ENCODE data around the gene ITIH6. TPM values are rescaled to one million over a fixed set of nuclear protein-coding genes. Genes with fewer than 3 reads are reported as not detected.
"Not testable (repeated sequence)": the region's sequence is repeated elsewhere in the genome, so short reads cannot be mapped to it uniquely, and the experiment has no call there.

The ITIH6 gene
- total RNA-seq, 4 donors from 2014 or later: 0.13 TPM; not detected in 3

GRCh38 chrX:54776987-54777672, 20.9 kb downstream of the ITIH6 start:
- Histone ChIP-seq H3K27ac (no peak overlapping the region), H3K4me3 (no peak overlapping the region), H3K27me3 (no peaks in the 10 kb centered on the region), H3K36me3 (no peaks in the 10 kb centered on the region), H3K4me1 (no peaks in the 10 kb centered on the region), H3K9me3 (no peaks in the 10 kb centered on the region)
- WGBS: 80% methylated on average over 6 of the region's 6 CpGs
- DNase-seq (ENCODE audit: low spot score in 2 of 2): no peak
- TF ChIP-seq EP300 (IDR thresholded peaks at IDR 0.05) (no peak), POLR2AphosphoS5 (IDR thresholded peaks at IDR 0.05) (no peak), POLR2A (IDR thresholded peaks at IDR 0.05) (no peak)
- TF ChIP-seq, protein P1, sequence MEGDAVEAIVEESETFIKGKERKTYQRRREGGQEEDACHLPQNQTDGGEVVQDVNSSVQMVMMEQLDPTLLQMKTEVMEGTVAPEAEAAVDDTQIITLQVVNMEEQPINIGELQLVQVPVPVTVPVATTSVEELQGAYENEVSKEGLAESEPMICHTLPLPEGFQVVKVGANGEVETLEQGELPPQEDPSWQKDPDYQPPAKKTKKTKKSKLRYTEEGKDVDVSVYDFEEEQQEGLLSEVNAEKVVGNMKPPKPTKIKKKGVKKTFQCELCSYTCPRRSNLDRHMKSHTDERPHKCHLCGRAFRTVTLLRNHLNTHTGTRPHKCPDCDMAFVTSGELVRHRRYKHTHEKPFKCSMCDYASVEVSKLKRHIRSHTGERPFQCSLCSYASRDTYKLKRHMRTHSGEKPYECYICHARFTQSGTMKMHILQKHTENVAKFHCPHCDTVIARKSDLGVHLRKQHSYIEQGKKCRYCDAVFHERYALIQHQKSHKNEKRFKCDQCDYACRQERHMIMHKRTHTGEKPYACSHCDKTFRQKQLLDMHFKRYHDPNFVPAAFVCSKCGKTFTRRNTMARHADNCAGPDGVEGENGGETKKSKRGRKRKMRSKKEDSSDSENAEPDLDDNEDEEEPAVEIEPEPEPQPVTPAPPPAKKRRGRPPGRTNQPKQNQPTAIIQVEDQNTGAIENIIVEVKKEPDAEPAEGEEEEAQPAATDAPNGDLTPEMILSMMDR (IDR thresholded peaks at IDR 0.05): no peak

DNA sequence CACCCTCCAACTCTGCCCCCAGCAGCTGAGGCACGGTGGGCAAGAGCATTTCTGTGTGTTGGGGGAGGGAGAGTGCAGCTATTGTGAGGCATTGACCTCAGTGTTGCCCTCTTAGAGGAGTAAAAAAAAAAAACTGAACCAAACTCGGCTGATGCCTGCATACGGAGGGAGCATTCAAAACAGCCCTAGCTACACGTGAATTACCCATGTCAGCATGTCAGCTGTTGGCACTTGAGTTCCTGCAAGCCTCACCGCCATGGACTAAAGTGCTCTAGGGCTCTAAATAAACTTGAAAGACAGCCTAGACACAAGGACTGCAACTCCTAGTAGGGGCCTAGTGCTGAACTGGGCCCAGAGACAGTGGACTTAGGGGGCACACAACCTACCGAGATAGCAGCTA, 22.0 kb downstream of the ITIH6 start:
- Histone ChIP-seq H3K4me1 (no peaks in the 10 kb centered on the region), H3K4me3 (no peak overlapping the region), H3K9me3 (no peaks in the 10 kb centered on the region), H3K27ac (no peak overlapping the region), H3K36me3 (no peaks in the 10 kb centered on the region), H3K27me3 (no peaks in the 10 kb centered on the region)
- WGBS: 68% methylated on average over 6 of the region's 6 CpGs
- DNase-seq (ENCODE audit: low spot score in 2 of 2): no peak
- TF ChIP-seq POLR2AphosphoS5 (IDR thresholded peaks at IDR 0.05) (no peak), POLR2A (IDR thresholded peaks at IDR 0.05) (no peak), EP300 (IDR thresholded peaks at IDR 0.05) (no peak)
- TF ChIP-seq, protein P1 (IDR thresholded peaks at IDR 0.05): no peak

GRCh38 chrX:54774391-54775094, 23.5 kb downstream of the ITIH6 start:
- not testable (repeated sequence) for H3K4me3 ChIP-seq; DNase-seq (ENCODE audit: low spot score in 2 of 2); H3K9me3 ChIP-seq; H3K27ac ChIP-seq; H3K36me3 ChIP-seq; H3K4me1 ChIP-seq; H3K27me3 ChIP-seq
- 53% methylated on average over 1 of the region's 2 CpGs for WGBS

- no peaks in the 10 kb centered on the region for H3K36me3 ChIP-seq
- DNase-seq (ENCODE audit: low spot score in 2 of 2): no peak
- WGBS: 84% methylated on average over 17 of the region's 21 CpGs
- no peaks in the 10 kb centered on the region for H3K4me1 ChIP-seq
- H3K9me3 ChIP-seq: no peaks in the 10 kb centered on the region
- H3K4me3 ChIP-seq: no peak overlapping the region
- no peaks in the 10 kb centered on the region for H3K27me3 ChIP-seq
- no peak overlapping the region for H3K27ac ChIP-seq
- TF ChIP-seq POLR2A (IDR thresholded peaks at IDR 0.05) (no peak), POLR2AphosphoS5 (IDR thresholded peaks at IDR 0.05) (no peak), EP300 (IDR thresholded peaks at IDR 0.05) (no peak)
- TF ChIP-seq, protein P1 (IDR thresholded peaks at IDR 0.05): no peak
These were observed 39.7 kb downstream of the ITIH6 start for GRCh38 chrX:54758114-54759055.

- H3K4me3 ChIP-seq: no peak overlapping the region
- H3K9me3 ChIP-seq: no peaks in the 10 kb centered on the region
- H3K36me3 ChIP-seq: no peaks in the 10 kb centered on the region
- no peak for DNase-seq (ENCODE audit: low spot score in 2 of 2)
- H3K27me3 ChIP-seq: no peaks in the 10 kb centered on the region
- TF ChIP-seq POLR2AphosphoS5 (IDR thresholded peaks at IDR 0.05): no peak
- no peak for TF ChIP-seq POLR2A (IDR thresholded peaks at IDR 0.05)
- TF ChIP-seq, protein P1 (IDR thresholded peaks at IDR 0.05): no peak
- H3K27ac ChIP-seq: no peak overlapping the region
- no peaks in the 10 kb centered on the region for H3K4me1 ChIP-seq
These were observed 43.2 kb downstream of the ITIH6 start for GRCh38 chrX:54754854-54755253.

All from suprapubic skin (tissue), 4 donors.